BLaER1 treated with 17β-estradiol and CSF1 and Interleukin-3, amounts not matched to agents 10 nM and 100 nM (cell line): Measurements from ENCODE around the gene TMEM106C.
"Not testable (repeated sequence)": the region's sequence is repeated elsewhere in the genome, so short reads cannot be mapped to it uniquely, and the experiment has no call there.

Experiments used
- H3K27ac ChIP-seq, 11 experiments: shearing (Covaris generic); formaldehyde crosslinking; 2 replicates each; pipeline ENCODE4 v1.8.1; 2022
- H3K27me3 ChIP-seq, 11 experiments: shearing (Covaris generic); formaldehyde crosslinking; 2 replicates each; pipeline ENCODE4 v1.8.1; 2022
- H3K36me3 ChIP-seq, 11 experiments: shearing (Covaris generic); formaldehyde crosslinking; 2 replicates each; pipeline ENCODE4 v1.8.1; 2022
- H3K4me1 ChIP-seq, 10 experiments: shearing (Covaris generic); formaldehyde crosslinking; 2 replicates each; pipeline ENCODE4 v1.8.1; 2022
- H3K4me2 ChIP-seq, 11 experiments: shearing (Covaris generic); formaldehyde crosslinking; 2 replicates each; pipeline ENCODE4 v1.8.1; 2022
- H3K4me3 ChIP-seq, 10 experiments: shearing (Covaris generic); formaldehyde crosslinking; 2 replicates each; pipeline ENCODE4 v1.8.1; 2022
- H3K9ac ChIP-seq, 11 experiments: shearing (Covaris generic); formaldehyde crosslinking; 2 replicates each; pipeline ENCODE4 v1.8.1; 2022
- H3K9me3 ChIP-seq, 11 experiments: shearing (Covaris generic); formaldehyde crosslinking; replicated peaks in 1 of 11; 2 replicates each; pipeline ENCODE4 v1.8.1; 2022
- H4K20me1 ChIP-seq, 11 experiments: shearing (Covaris generic); formaldehyde crosslinking; 2 replicates each; pipeline ENCODE4 v1.8.1; 2022
- Cebpa-rat ChIP-seq, 11 experiments: shearing (Covaris generic); IDR thresholded peaks; 2 replicates each; pipeline ENCODE4 v1.8.1; 2022

Gene TMEM106C

GRCh38 chr12:47945341-47945728, 18.1 kb upstream of the TMEM106C start:
- Histone ChIP-seq H3K9ac (no peak overlapping the region), H4K20me1 (peaks cover 0 to 9% (median 0%) of the 10 kb centered on the region in 11 experiments; a peak in 1 of 22 replicates), H3K4me3 (no peak overlapping the region), H3K27ac (no peak overlapping the region), H3K27me3 (peaks cover 0 to 27% (median 0%) of the 10 kb centered on the region in 11 experiments; a peak in 7 of 22 replicates), H3K9me3 (no peaks in the 10 kb centered on the region), H3K4me2 (no peak overlapping the region), H3K4me1 (peaks cover 23 to 47% (median 36%) of the 10 kb centered on the region in 10 experiments), H3K36me3 (no peaks in the 10 kb centered on the region)
- TF ChIP-seq Cebpa-rat (IDR thresholded peaks at IDR 0.05) = no peak

DNA sequence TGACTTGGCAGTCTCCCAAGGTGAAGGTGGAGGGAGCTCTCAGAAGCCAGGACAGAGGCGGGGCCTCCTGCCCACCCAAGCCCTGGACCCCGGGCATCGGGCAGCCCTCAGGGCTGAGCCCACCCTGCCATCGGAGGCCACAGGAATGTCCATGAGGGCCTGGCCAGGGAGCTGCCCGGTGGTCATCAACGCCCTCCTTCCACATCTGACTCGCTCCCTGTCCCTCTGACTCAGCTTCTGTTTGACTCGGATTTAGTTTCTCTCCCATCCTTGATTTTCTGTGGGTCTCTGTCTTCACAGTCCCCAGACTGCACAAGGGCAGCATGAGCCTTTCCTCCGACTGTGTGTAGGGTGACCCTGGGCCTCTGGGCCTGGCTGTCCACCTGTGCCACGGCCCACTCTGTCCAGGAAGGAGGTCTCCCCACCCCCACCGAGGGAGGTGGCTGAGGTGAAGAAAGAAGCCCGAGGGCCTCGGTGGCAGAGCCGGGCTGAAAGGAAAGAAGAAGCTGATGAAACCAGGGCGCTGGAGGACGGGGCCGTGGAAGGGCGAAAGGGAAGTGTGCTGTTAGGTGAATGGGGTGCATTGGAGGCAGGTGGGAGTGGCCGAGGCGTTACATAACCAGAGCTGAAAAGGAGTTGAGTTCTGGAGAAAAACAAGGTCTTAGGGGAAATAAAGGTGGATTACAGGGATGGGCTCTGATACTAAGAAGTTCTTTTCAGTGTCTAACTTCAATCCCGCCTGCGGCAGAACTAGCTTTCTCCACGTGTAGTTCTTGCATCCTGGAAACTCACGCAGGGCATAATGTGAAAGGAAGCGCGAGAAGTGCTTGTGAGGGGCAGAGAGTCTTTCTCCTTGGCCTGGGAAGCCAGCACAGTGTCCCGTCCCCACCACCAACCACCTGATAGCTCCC, 16.7 kb upstream of the TMEM106C start:
- peak overlapping the region in 4 of 11 experiments; percentile 2 to 32 (median 16); a peak in 4 of 22 replicates for H3K4me2 ChIP-seq
- H3K4me3 ChIP-seq = no peak overlapping the region

GRCh38 chr12:47947341-47947740, 16.1 kb upstream of the TMEM106C start:
- Histone ChIP-seq H3K27me3 (peaks cover 0 to 15% (median 0%) of the 10 kb centered on the region in 11 experiments; a peak in 7 of 22 replicates), H3K9ac (no peak overlapping the region), H3K4me2 (peak overlapping the region in 1 of 11 experiments; percentile 32; a peak in 1 of 22 replicates), H3K27ac (no peak overlapping the region), H3K4me1 (peaks cover 7 to 32% (median 19%) of the 10 kb centered on the region in 10 experiments), H3K4me3 (no peak overlapping the region), H3K36me3 (no peaks in the 10 kb centered on the region), H4K20me1 (peaks cover 0 to 9% (median 0%) of the 10 kb centered on the region in 11 experiments; a peak in 1 of 22 replicates), H3K9me3 (no peaks in the 10 kb centered on the region)
- TF ChIP-seq Cebpa-rat (IDR thresholded peaks at IDR 0.05) = no peak

More for the DNA sequence above, 16.7 kb upstream of the TMEM106C start:
- Histone ChIP-seq H3K4me1 (peaks cover 14 to 34% (median 23%) of the 10 kb centered on the region in 10 experiments), H3K27ac (no peak overlapping the region), H3K9me3 (no peaks in the 10 kb centered on the region), H3K27me3 (peaks cover 0 to 22% (median 0%) of the 10 kb centered on the region in 11 experiments; a peak in 7 of 22 replicates), H4K20me1 (peaks cover 0 to 9% (median 0%) of the 10 kb centered on the region in 11 experiments; a peak in 1 of 22 replicates), H3K9ac (no peak overlapping the region), H3K36me3 (no peaks in the 10 kb centered on the region)
- no peak for TF ChIP-seq Cebpa-rat (IDR thresholded peaks at IDR 0.05)

DNA sequence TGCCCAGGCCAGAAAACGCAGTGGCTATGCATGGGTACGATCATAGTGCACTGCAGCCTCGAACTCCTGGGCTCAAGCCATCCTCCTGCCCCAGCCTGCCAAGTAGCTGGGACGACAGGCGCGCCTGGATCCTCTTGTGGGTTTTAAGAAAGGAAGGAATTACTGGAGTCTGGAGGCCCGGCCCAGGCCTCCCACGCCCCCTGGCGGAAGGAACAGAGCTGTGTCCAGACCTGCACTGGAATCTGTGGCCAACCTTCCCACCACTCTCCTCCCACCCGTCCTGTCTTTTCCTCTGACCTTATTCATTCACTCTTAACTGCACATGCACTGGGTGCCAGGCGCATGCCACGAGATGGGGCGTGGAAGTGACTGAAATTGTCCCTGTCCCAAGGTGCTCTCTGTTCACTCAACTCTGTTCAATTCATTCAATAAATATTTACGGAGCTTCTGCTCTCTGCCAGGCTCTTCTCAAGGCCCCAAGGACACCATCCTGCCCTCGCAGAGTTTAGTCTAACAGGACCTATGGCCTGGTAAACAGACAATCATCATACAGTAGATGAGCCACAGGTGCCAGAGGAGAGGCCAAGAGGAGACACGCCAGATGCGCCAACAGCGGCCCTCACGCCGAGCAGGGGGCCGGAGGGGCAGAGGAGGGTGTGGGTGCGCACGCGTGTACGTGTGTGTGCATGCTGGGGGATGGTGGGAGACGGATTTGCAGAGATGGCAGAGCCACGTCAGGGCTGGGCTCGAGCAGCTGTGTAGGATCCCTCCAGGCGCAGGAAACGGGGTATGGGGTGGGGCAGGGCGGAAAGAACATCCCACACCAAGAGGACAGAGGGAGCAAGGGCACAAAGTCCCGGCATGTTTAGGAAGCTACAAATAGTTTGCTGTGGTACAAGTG, 13.7 kb upstream of the TMEM106C start:
- TF ChIP-seq Cebpa-rat (IDR thresholded peaks at IDR 0.05) = no peak
- Histone ChIP-seq H3K4me2 (peak overlapping the region in 1 of 11 experiments; percentile 8; a peak in 2 of 22 replicates), H4K20me1 (no peaks in the 10 kb centered on the region), H3K27ac (no peak overlapping the region), H3K4me1 (peaks cover 0 to 21% (median 9%) of the 10 kb centered on the region in 10 experiments; a peak in 13 of 20 replicates), H3K9me3 (no peaks in the 10 kb centered on the region), H3K9ac (no peak overlapping the region), H3K27me3 (no peaks in the 10 kb centered on the region), H3K36me3 (no peaks in the 10 kb centered on the region), H3K4me3 (no peak overlapping the region)

DNA sequence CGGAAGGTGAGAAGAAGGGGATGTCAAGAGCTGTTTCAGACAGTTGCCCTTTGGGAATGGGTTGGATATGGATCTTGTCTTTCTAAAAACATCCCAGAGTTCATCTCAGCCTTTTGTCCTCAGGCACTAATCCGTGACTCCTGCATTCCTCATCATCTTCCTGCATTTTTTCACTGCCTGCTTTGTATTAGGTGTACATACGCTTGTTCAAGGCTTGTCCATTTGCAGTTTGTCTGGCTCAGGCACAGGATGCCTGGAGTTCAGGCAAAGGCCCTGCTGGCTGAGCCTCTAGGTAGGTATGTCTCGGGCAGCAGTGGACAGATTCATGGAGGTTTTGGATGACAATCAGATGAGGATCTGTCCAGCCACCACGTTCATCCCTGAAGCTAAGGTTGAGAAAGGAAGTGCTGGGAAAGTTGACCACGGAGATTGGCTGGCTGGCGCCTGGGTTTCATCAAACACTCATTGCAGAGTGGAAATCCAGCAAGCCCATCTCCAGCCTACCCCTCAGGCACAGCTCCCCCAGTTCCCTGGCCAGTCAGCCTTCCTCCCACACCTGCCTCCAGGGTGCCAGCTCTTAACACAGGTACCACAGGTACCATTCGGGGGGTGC, 12.4 kb upstream of the TMEM106C start:
- no peak overlapping the region for H3K4me2 ChIP-seq
- H3K9ac ChIP-seq = no peak overlapping the region
- H3K27ac ChIP-seq = no peak overlapping the region
- H4K20me1 ChIP-seq = no peaks in the 10 kb centered on the region
- H3K9me3 ChIP-seq = no peaks in the 10 kb centered on the region
- no peaks in the 10 kb centered on the region for H3K27me3 ChIP-seq
- no peaks in the 10 kb centered on the region for H3K36me3 ChIP-seq
- H3K4me3 ChIP-seq = no peak overlapping the region
- no peak for TF ChIP-seq Cebpa-rat (IDR thresholded peaks at IDR 0.05)
- H3K4me1 ChIP-seq = peaks cover 0 to 21% (median 9%) of the 10 kb centered on the region in 10 experiments; a peak in 13 of 20 replicates

- H3K36me3 ChIP-seq = peaks cover 0 to 7% (median 0%) of the 10 kb centered on the region in 11 experiments; a peak in 2 of 22 replicates
- no peak overlapping the region for H3K27ac ChIP-seq
- no peak overlapping the region for H3K4me3 ChIP-seq
- H4K20me1 ChIP-seq = no peaks in the 10 kb centered on the region
- H3K9me3 ChIP-seq = peaks cover 19 to 24% (median 23%) of the 10 kb centered on the region in 11 experiments
- no peak overlapping the region for H3K4me2 ChIP-seq
- H3K27me3 ChIP-seq = no peaks in the 10 kb centered on the region
- no peak for TF ChIP-seq Cebpa-rat (IDR thresholded peaks at IDR 0.05)
- no peak overlapping the region for H3K9ac ChIP-seq
- peaks cover 0 to 18% (median 3%) of the 10 kb centered on the region in 10 experiments; a peak in 10 of 20 replicates for H3K4me1 ChIP-seq
These were observed 9.3 kb upstream of the TMEM106C start for GRCh38 chr12:47954058-47954457.

DNA sequence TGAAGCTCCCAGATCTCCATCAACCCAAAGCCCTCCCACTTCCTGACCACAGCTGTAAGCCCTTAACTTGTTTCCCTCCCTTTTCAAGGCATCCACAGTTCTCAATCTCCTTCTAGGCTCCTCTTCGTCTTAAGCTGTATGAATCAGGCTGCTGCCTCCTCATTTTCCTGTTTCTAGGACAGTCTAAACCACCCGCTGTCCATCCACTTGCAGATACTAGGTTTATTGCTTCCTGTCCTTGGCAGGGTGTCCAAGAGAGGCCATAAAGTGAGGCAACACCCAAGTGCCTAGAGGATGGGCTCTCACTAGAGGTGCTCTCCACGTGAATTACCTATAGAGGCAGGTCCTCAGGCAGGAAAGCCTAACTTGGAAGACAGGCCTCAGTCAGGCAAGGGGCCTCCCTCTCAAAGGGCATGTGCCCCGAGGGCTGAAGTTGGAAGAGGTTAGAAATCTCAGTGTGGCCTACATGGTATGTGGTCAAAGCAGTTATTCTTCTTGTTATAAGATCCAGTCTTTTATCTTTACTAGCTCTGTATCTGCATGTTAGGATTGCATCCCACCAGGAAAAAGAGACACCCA, 8.8 kb upstream of the TMEM106C start:
- Histone ChIP-seq H3K36me3 (peaks cover 0 to 7% (median 0%) of the 10 kb centered on the region in 11 experiments; a peak in 2 of 22 replicates), H3K9me3 (peaks cover 19 to 29% (median 27%) of the 10 kb centered on the region in 11 experiments), H3K27ac (no peak overlapping the region), H3K9ac (no peak overlapping the region), H4K20me1 (no peaks in the 10 kb centered on the region), H3K27me3 (no peaks in the 10 kb centered on the region), H3K4me1 (peaks cover 0 to 13% (median 3%) of the 10 kb centered on the region in 10 experiments; a peak in 9 of 20 replicates), H3K4me2 (no peak overlapping the region), H3K4me3 (no peak overlapping the region)
- TF ChIP-seq Cebpa-rat (IDR thresholded peaks at IDR 0.05) = no peak

- no peak for TF ChIP-seq Cebpa-rat (IDR thresholded peaks at IDR 0.05)
- H4K20me1 ChIP-seq = no peaks in the 10 kb centered on the region
- H3K27ac ChIP-seq = no peak overlapping the region
- no peak overlapping the region for H3K4me3 ChIP-seq
- peaks cover 0 to 10% (median under 1%) of the 10 kb centered on the region in 10 experiments; a peak in 8 of 20 replicates for H3K4me1 ChIP-seq
- no peaks in the 10 kb centered on the region for H3K27me3 ChIP-seq
- no peak overlapping the region for H3K4me2 ChIP-seq
- H3K9me3 ChIP-seq = peaks cover 19 to 34% (median 29%) of the 10 kb centered on the region in 11 experiments
- peaks cover 0 to 7% (median 0%) of the 10 kb centered on the region in 11 experiments; a peak in 2 of 22 replicates for H3K36me3 ChIP-seq
- no peak overlapping the region for H3K9ac ChIP-seq
These were observed 8.3 kb upstream of the TMEM106C start for GRCh38 chr12:47955059-47955458.

DNA sequence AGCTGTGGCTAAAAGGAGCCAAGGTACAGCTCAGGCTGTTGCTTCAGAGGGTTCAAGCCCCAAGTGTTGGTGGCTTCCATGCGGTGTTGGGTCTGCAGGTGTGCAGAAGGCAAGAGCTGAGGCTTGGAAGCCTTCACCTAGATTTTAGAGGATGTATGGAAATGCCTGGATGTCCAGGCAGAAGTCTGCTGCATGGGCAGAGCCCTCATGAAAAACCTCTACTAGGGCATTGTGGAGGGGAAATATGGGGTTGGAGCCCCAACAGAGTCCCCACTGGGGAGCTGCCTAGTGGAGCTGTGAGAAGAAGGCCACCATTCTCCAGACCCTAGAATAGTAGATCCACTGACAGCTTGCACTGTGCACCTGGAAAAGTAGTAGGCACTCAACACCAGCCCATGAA, 5.7 kb upstream of the TMEM106C start:
- not testable (repeated sequence) for H3K27me3 ChIP-seq, H3K9ac ChIP-seq, H3K4me3 ChIP-seq, H3K4me2 ChIP-seq, H3K36me3 ChIP-seq, H3K4me1 ChIP-seq, H4K20me1 ChIP-seq, H3K27ac ChIP-seq
- H3K9me3 ChIP-seq = peaks cover 19 to 35% (median 29%) of the 10 kb centered on the region in 11 experiments
